ENCODE data around the gene LZTR1.

LZTR1 gene

DNA sequence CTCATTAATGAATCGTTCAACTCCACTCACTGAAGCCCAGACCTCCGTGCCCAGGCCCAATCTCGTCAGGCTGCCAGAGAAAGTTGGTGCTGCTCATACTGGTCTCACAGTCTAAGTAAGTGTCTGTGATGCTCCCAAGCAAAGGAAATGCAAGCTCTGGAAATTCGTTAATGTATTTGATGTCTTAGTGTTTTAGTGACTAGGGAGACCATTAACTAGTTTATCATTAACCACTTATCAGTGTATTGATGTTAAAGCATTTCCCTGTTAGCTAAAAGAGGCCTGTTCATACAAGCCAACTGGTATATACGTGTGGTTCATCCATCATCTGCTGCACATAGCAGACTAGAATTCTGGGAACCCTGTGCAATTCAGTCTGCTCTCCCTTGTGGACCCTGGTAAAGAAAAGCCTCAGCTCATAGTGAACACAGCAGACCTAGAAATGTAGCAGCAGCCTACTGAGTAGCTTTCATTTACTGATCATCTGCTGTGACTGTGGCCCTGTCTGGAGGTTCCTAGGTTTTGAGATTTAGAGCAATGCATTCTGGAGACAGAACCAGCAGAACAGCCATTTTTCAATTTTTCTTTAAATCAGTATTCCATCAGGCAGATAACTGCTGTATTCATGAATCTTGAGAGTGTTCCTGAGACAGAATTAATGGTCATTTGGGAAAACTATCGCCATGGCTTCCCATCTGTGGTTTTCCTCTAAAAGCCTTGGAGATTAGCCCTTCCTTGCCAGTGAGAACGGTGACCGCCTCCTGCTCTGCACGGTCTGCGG lies 30.8 kb upstream of the LZTR1 start:
- DNase-seq = no peak

GRCh38 chr22:20951932-20952380 lies 30.1 kb upstream of the LZTR1 start:
- DNase-seq = no peak

- no peak for DNase-seq
Measured at GRCh38 chr22:20952544-20953341, 29.4 kb upstream of the LZTR1 start.

- DNase-seq = no peak
Measured at GRCh38 chr22:20953342-20953608, 28.8 kb upstream of the LZTR1 start.

DNA sequence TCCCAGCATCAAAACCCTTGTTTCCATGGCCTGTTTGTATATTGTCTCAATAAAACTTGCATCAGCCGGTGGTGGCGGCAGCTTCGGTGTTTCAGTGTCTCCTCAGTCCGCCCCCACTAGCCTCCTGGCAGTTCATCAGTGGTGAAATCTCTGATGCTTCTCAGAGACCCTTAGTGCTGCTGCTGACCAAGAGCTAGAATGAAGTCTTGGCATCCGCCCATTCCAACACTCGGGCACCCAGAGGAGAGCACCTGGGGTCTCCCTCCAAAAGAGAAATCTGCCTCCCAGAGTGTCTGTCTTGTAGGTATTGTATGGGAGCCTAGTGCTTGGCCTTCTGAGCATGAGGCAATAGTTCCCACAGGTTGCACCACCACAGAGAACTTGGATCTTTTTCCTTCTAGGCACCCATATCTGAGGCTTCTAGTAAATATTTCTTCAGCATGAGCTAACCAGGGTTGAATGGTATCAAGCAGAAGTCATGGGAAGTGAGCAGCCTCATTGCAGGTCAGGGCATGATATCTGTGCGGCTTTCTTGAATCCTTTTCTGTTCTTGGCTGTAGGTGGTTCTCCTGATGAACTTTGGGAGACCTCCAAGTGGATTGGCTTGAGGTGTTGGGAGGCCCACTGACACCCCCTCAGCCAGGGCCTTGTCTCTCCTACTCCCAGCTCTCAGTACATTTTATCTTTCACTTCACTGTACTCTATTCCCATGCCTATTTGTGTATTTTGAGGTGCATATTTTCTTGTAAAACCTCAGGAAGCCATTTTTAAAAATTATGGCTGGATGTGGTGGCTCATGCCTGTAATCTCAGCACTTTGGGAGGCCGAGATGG lies 28.2 kb upstream of the LZTR1 start:
- no peak for DNase-seq

DNA sequence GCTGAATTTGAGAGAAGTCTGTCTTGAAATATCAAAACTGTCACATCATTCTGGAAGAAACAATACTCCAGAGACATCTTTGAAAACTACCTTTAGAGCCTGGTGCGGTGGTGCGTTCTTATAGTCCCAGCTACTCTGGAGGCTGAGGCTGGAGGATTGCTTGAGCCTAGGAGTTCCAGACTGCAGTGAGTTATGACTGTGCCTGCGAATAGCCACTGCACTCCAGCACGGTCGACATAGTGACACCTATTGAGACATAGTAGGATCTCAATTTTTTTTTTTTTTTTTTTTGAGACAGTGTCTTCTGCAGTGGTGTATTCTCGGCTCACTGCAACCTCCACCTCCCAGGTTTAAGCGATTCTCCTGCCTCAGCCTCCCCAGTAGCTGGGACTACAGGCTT lies 26.5 kb upstream of the LZTR1 start:
- no peak for DNase-seq

DNA sequence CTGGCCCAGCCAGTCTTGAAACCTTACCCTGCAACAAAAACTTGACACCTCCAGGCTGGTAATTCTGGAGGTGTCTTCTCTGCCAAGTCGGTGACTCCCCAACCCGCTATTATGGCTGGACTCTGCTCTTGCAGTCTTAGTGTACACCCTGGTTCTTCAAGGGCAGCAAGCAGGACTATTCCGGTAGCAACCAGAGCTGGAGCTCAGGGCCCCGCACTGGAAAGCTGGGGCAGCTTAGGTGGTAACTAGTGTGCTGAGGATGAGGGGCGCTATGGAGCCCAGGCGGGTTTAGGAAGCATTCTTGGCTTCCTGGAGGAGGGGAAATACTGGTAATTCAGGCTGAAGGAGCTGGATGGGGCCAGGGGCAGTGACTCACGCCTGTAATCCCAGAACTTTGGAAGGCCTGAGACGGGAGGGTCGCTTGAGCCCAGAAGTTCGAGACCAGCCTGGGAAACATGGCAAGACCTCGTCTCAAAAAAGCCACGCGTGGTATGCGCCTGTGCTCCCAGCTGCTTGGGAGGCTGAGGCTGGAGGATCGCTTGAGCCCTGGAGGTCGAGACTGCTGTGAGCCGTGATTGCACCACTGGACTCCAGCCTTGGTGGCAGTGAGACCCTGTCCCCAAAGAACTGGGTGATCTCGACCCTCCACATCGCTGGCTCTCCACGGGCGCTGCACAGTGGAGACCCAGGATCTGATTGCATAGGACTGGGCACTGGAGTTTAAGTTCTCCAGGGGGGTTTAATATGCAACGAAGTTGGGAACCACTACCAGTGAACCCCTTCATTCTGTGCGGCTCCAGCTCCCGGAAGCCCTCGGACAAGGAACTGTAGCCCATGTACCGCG lies 25.6 kb upstream of the LZTR1 start:
- no peak for DNase-seq

- DNase-seq = no peak
Measured at GRCh38 chr22:20957102-20957682, 24.9 kb upstream of the LZTR1 start.

GRCh38 chr22:20957683-20958431 lies 24.2 kb upstream of the LZTR1 start:
- no peak for DNase-seq

DNA sequence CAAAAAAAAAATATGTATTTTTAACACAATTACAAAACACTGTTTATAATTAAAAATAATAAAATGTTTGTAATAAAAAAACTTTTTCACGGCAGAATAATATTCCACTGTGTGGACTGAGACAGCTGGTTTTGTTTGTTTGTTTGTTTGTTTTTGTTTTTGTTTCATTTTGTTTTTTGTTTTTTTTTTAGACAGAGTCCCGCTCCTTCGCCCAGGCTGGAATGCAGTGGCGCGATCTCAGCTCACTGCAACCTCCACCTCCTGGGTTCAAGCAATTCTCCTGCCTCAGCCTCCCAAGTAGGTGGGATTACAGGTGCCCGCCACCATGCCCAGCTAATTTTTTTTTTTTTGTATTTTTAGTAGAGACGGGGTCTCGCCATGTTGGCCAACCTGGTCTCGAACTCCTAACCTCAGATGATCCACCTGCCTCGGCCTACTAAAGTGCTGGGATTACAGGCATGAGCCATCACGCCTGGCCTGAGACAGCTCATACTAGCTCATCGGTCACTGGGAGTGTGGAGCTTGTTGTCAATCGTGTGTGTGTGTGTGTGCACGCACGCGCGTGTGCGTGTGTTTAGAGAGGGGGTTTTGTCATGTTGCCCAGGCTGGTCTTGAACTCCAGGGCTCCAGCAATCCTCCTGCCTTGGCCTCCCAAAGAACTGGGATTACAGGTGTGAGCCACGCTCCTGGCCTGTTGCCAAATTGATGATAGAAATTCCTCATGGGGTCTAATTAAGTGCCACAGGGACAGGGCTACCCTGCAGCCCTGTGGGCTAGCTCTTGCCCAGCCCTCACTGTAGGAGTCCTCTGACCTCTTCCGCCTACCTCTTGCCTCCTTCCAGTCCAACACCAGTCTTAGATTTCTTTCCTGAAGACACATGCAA lies 22.3 kb upstream of the LZTR1 start:
- no peak for DNase-seq

- no peak for DNase-seq
Measured at GRCh38 chr22:20960609-20961008, 21.5 kb upstream of the LZTR1 start.

DNA sequence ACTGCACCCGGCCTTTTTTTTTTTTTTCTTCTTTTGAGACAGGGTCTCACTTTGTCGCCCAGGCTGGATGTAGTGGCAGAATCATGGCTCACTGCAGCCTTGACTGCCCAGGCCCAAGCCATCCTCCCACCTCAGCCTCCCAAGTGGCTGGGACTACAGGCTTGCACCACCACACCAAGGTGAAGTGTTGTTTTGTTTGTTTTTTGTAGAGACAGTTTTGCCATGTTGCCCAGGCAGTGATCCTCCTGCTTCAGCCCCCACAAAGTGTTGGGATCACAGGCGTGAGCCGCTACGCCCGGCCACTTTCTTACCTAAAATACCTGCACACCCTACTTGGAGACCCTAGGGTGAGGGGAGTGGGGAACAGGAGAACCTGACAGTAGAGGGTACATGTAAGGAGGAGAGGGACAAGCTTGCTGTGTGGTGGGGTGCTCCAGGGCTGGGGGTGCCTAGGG lies 19.6 kb upstream of the LZTR1 start:
- DNase-seq = no peak

GRCh38 chr22:20963201-20964052 lies 18.7 kb upstream of the LZTR1 start:
- DNase-seq = no peak

DNA sequence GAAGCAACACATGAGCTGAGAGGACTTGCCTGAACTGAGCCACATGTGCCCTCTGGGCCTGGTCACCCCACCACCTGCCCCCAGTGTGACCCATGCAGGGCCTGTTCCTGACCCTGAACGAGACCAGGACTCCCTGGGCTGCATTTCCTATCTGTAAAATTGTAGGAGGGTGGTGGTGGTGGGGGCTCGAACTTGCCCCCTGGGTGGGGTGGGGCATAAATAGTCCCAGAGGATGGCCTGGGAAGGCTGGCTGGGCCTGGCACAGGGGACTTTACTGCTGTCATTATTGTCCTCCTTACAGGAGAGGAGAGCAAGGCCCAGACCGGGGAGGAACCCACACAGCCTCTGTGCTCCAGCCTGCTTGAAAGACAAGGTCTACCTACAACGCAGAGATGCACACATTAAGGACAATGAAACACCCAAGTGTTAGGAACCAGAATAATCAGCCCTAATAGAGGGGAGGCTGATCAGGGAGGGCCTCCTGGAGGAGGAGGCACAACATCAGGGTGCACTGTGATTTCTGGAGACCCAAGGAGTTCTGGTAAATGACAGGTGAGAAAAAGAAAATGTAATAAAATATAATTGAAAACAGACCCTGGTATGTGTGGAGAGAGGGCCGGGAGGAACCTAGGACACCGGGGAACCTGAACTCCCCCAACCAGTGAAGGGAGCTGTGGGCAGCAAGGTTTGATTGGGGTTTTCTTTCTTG lies 17.9 kb upstream of the LZTR1 start:
- no peak for DNase-seq

GRCh38 chr22:20964799-20965103 lies 17.3 kb upstream of the LZTR1 start:
- no peak for DNase-seq

GRCh38 chr22:20965104-20965887 lies 16.8 kb upstream of the LZTR1 start:
- no peak for DNase-seq

GRCh38 chr22:20965888-20966855 lies 15.9 kb upstream of the LZTR1 start:
- no peak for DNase-seq
